Thyroid gland (tissue), 4 donors: ENCODE measurements around the gene DHX58.

Source experiments
- CTCF ChIP-seq, 6 experiments: fragments of 200-600 bp in 3 of 6; fragments of 450-650 bp in 3 of 6; sonication (generic) in 3 of 6; IDR thresholded peaks; one replicate each; pipeline ENCODE4 v1.5.1; 2016 to 2019; ENCODE audit warnings: antibody characterized with exemption in 6 of 6, mild to moderate bottlenecking in 2 of 6, inconsistent platforms in 1 of 6, moderate library complexity in 1 of 6
- POLR2A ChIP-seq, 2 donors: fragments of 450-650 bp; IDR thresholded peaks; one replicate each; pipeline ENCODE4 v1.6.1; 2017; ENCODE audit warnings: antibody characterized with exemption in 2 of 2, mild to moderate bottlenecking in 2 of 2, moderate library complexity in 1 of 2

GRCh38 chr17:42155614-42156045 is 43.1 kb upstream of the DHX58 start:
- TF ChIP-seq CTCF (IDR thresholded peaks at IDR 0.05) (no peak), POLR2A (IDR thresholded peaks at IDR 0.05) (no peak)
